NCI-H524 (cell line): Measurements from ENCODE around the gene KIF22.
"Not testable (repeated sequence)": the region's sequence is repeated elsewhere in the genome, so short reads cannot be mapped to it uniquely, and the experiment has no call there.

ENCODE experiments used
- DNase-seq, 2 experiments: peaks; one replicate each; lab custom pipeline; 2025; lab: John Stamatoyannopoulos, UW

The KIF22 gene

DNA sequence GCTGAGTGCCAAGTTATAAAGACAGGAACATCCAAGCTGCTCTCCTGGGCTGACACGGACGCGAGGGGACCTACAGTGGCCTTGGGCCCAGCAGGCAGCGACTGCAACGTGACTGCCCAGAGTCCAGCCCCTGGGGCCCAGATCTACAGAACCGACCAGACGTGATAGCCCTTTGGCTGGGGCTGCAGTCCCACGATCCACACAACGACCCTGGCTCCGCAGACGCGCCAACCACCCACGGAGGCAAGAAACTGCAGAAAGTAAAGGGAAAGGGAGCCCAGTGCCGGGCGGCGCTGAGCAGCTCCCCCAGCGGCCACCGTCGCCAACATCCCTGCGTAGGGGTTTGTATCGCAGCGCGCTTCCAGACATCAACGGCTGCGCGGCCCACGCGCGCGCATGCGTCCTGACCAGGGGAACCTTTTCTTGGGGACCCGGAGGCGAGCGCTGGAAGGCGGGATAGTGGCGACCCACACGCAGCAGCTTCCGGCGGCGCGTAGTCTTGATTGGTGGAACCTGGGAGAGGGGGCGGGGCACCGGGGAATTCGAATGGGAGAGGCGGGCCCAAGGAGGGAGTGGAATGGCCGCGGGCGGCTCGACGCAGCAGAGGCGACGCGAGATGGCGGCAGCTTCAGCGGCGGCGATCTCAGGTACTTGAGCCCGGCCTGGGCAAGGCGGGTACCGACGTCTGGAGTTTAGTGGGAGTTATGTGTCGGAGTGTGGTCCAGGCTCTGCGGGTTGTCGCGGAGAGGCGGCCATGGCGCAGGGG is at the start of gene KIF22:
Gene KIF22 (plus strand): TSS at position 569 of the 766 bp plus-strand sequence. CDS start 9 bp downstream, at position 578.
- DNase-seq: peak; percentile 99

GRCh38 chr16:29742683-29743275 is 47.8 kb upstream of the KIF22 start:
- no peak for DNase-seq

DNA sequence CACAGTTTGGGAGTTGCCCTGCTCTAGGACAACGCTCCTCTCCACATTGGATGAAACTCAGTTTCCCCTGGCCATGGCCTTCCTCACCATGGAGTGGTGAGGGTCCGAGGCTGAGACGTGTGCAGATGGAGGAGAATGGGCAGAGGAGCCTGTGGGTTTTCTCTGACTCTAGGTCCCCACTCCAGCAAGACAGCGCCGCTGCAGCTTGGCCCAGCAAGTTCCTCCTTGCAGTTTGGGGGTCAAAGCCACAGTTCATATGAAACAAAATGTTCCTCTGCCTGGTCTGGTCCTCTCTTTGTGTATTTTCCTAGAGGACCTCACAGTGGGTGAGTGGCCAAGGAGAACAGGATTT is 47.1 kb upstream of the KIF22 start:
- no peak for DNase-seq

- no peak for DNase-seq
These were observed 46.6 kb upstream of the KIF22 start for GRCh38 chr16:29743827-29744531.

DNA sequence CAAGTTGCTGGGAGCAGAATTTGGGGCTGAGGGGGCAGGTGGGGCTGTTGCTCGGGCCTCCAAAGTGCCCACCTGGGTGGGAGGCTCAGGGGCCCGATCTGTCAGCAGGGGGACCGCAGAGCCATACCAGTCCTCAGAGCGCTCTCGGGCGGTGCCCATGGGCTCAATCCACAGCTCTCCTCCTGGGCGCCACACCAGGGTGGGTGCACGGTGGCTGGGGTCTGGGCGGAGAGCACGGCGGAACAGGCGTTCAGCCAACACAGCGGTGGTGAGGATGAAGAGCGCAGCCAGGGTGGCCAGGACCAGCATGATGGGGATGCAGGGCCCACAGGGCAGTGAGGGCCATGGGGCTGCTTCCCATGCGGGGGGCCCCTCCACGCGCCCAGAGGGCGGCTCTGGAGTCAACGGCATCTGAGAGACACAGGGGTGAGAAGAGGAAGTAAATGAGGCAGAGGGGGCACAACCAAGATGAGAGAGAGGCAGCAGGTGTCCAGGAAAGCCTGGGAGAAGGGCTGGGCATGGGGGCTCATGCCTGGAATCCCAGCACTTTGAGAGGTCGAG is 45.9 kb upstream of the KIF22 start:
- no peak for DNase-seq

- no peak for DNase-seq
These were observed 45.3 kb upstream of the KIF22 start for GRCh38 chr16:29745121-29745852.

DNA sequence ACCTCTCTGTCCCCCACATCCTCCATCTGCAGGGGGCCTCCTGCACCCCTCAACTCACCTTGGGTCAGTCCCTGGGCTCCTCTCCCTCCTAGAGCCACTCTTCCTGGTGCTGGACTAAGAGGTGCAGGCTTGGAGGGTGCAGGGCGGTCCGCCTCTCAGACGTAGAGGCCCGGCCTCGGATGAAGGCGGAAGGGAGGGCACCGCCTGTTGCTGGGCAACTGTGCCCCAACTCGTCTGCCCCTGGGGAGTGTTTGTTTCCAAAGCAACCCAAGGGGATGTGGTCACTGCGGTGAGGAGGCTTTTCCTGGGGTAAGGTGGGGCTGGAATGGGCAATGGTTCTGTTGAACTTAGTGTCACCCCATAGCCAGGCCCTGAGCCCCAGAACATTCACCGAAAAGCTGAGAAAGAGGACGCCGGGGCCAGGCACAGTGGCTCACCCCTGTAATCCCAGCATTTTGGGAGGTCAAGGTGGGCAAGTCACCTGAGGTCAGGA is 44.7 kb upstream of the KIF22 start, which contains the start of gene C16orf54:
Gene C16orf54 (minus strand): TSS at position 138 of the 493 bp plus-strand sequence. CDS start 1,039 bp downstream, outside the sequence.
- DNase-seq: no peak

DNA sequence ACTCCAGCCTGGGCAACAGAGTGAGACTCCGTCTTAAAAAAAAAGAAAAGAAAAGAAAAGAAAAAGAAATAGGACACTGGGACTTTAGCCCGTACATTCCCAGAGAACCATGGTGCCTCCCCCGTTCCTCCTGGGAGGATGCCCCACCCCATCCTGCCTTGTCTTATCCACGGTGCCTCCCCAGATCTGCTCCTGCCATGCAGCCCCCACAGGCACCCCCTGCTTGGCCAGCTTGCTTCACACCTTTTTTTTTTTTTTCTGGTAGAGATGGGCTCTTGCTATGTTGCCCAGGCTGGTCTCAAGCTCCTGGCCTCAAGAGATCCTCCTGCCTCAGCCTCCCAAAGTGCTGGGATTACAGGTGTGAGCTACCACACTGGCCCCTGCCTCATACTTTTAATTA is 44.0 kb upstream of the KIF22 start:
- DNase-seq: not testable (repeated sequence)

GRCh38 chr16:29747947-29748759 is 42.4 kb upstream of the KIF22 start:
- no peak for DNase-seq

DNA sequence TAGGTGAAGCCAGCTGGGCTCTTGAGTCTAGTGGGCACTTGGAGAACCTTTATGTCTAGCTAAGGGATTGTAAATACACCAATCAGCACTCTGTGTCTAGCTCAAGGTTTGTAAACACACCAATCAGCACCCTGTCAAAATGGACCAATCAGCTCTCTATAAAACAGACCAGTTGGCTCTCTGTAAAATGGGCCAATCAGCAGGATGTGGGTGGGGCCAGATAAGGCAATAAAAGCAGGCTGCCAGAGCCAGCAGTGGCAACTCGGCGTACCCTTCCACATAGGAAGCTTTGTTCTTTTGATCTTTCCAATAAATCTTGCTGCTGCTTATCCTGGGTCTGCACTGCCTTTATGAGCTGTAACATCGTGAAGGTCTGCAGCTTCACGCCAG is 41.8 kb upstream of the KIF22 start:
- DNase-seq: not testable (repeated sequence)

DNA sequence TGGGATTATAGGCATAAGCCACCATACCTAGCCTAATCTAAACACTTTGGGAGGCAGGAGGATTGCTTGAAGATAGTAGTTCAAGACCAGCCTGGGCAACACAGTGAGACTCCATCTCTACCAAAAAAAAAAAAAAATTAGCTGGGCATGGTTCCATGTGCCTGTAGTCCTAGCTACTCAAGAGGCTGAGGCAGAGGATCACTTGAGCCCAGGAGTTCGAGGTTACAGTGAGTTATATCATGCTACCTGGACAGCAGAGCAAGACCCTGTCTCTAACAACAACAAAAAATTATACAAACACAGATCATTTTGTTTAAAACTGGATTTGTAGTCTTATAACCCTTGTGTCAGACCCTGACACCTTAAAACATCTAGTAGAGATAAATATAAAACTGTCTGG is 37.0 kb upstream of the KIF22 start:
- no peak for DNase-seq

DNA sequence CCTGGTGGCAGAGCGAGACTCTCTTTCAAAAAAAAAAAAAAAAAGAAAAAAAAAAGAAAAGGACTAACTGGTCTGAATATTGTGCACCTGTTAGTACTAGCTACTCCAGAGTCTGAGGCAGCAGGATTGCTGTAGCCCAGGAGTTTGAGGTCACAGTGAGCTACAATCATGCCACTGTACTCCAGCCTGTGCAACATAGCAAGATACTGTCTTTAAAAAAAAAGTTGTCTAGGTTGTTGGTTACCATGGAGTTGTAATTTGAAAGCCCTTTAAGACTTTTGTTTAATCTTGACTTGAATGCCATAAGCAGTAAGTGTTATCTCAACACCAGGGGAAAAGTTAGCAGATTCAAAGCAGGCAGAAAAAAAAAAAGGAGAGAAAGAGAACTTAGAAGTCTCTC is 33.9 kb upstream of the KIF22 start:
- no peak for DNase-seq

- DNase-seq: not testable (repeated sequence)
These were observed 33.5 kb upstream of the KIF22 start for GRCh38 chr16:29757086-29757485.

GRCh38 chr16:29757950-29758466 is 32.5 kb upstream of the KIF22 start:
- no peak for DNase-seq

DNA sequence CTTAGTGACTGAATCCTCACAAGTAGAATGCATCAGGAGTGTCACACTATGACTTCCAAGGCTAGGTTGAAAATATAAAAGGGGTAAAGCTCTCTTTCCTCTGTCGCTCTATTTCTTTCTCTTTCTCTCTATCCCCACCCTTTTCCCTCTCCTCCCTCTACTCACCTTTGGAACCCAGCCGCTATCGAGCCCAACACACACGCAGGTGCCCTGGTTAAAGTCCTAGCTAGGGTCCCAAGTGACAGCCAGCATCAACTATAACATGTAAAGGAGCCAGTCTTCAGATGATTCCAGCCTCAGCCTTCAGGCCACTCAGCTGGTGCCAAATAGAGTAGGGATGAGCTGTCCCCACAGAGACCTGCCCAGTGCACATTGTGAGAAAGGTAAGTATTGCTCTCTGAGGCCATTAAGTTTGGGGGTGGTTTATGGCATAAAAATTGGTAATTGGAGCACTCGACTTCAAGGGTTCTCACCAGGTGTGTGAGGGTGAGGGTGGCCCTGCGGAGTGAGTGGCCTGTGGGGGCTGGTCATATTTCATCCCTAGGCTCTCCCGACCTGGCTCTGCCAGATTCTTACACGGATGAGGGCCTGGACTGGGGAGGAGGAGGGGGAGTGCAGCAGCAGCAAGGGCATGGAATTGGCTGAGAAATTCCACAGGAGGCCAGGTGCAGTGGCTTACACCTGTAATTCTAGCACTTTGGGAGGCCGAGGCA is 29.8 kb upstream of the KIF22 start:
- DNase-seq: no peak

GRCh38 chr16:29761280-29761651 is 29.3 kb upstream of the KIF22 start:
- DNase-seq: not testable (repeated sequence)

- no peak for DNase-seq
These were observed 28.7 kb upstream of the KIF22 start for GRCh38 chr16:29761882-29762281.

DNA sequence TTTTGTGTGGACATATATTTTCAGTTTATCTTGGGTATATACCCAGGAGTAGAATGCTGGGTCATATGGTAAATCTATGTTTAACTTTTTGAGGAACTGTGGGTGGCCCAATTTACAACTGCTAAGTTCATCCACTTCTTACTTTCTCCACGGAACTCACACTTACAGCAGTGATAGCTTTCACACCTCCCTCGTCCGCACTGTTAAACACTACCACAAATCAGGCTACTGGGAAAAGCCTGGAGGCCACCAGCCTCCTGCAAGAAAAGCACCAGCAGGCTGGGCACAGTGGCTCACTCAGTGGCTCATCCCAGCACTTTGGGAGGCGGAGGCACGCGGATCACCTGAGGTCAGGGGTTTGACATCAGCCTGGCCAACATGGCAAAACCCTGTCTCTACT is 27.2 kb upstream of the KIF22 start:
- no peak for DNase-seq

- no peak for DNase-seq
These were observed 25.2 kb upstream of the KIF22 start for GRCh38 chr16:29765167-29766032.
